ENCODE data around the gene BRMS1L. TPM values are rescaled to one million over a fixed set of nuclear protein-coding genes. Genes with fewer than 3 reads are reported as not detected.
A peak's percentile ranks its signal among the peaks of the same experiment; 100 is the strongest.
"Not testable (repeated sequence)": the region's sequence is repeated elsewhere in the genome, so short reads cannot be mapped to it uniquely, and the experiment has no call there.

BRMS1L gene
- total and polyA plus RNA-seq, 2 experiments from 2014 or later, result 6.6 to 9.5 TPM

DNA sequence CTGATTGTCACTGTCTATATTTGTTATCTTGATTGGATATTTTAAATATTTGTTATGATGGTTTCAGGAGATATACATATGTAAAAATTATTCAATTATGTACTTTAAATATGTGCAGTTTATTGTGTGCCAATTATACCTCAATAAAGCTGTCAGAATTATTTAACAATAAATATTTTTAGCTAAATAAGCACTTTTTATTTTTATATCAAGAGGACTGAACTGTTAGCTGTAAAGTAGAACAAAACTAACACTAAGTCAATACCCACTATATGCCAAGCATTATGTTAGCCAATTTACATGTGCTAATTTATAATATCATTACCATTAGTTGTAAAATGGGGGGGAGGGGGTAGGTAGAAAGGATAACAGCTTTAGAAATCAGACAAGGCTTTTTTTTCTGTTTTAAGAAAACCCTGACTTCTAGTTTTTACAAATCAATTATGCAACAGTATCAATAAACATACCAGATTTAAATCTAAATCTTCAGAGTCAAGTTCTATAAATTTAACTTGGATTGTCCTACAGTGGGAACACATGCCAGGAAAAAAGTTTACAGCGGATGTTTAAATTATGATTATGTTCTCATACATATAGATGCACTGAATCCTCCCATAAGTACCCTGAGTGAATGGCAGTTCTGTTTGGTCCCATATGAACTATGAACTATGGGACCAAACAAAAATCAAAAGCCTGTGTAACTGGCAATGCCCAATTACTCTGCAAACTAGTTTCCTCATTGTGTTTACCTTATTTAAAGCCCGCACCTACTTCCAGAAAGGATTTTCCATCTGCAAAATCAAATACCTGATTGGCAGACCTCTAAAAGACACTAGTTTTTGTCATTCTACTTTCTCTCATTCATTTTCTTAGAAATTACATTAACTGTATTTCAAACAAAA lies 19.9 kb upstream of the BRMS1L start:
- no peak for DNase-seq
- no peak overlapping the region for H3K9ac ChIP-seq
- no peak overlapping the region for H3K4me2 ChIP-seq (ENCODE audit: unreplicated experiment)
- H3K9me3 ChIP-seq (ENCODE audit: low read depth), result no peaks in the 10 kb centered on the region
- TF ChIP-seq EZH2 (IDR thresholded peaks at IDR 0.05; ENCODE audit: insufficient read depth, poor library complexity, severe bottlenecking) (no peak), EZH2phosphoT487 (IDR thresholded peaks at IDR 0.05; ENCODE audit: insufficient read depth, low read depth) (no peak)
- WGBS, 2 experiments (ENCODE audit: low coverage in 1 of 2, low lambda C conversion rate in 2 of 2, missing lambda C conversion rate in 2 of 2), result 96% methylated on average over 2 of the region's 2 CpGs
- H3K4me1 ChIP-seq (ENCODE audit: insufficient read depth), result peaks cover 15% of the 10 kb centered on the region; the same call in 1 of the 2 replicates
- no peaks in the 10 kb centered on the region for H3K27me3 ChIP-seq (replicated peaks; ENCODE audit: insufficient read depth)
- no peaks in the 10 kb centered on the region for H3K9me2 ChIP-seq (ENCODE audit: insufficient read depth)
- H3K27ac ChIP-seq, result no peak overlapping the region
- peak overlapping the region; percentile 87; the same call in 1 of the 2 replicates for H3K4me3 ChIP-seq
- no peaks in the 10 kb centered on the region for H3K36me3 ChIP-seq (ENCODE audit: low read depth)
- no peaks in the 10 kb centered on the region; the same call in 1 of the 2 replicates for H4K20me1 ChIP-seq (ENCODE audit: insufficient read depth)
- in situ Hi-C loops (cut with MboI), result no loop called here
- H2AFZ ChIP-seq, result no peak overlapping the region
- H3K79me2 ChIP-seq (ENCODE audit: insufficient read depth), result peaks cover 67% of the 10 kb centered on the region
- peaks cover 21% of the 10 kb centered on the region; the same call in 1 of the 2 replicates for H3F3A ChIP-seq (ENCODE audit: insufficient read depth)

DNA sequence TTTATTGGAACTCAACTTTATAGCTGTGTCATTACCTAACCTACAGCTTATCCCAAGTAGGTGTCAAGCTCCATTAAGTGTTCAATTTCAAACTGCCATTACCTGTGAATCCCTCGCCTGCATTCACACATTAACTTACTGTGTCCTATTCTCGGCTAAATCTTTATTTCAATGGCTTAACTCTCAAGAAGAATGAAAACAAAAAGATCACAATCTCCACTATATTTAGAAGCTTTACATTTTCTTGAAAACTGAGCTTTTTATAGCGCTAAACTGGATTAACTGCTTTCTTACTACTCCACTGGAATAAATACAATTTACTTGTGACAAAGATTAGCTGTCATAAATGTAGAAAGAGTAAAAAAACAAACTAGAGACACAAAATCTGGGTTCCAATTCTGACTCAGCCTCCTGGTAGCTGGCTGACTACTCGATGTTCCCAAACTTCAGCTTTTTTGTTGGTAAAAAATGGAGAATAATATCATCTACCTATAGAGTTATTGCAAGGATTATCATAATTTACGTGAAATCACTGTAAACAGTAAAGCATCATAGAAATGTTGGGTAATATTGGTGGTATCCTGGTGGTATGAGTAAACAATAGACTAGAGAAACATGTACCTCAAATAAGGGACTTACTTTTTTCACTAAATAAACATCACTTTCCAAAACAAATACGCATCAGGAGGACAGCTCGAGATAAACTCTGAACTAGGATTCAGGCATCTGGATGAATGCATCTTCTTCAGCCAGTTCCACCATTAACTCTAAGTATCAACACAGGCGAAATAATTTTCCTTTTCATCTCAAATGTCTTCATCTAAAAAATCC lies 18.8 kb upstream of the BRMS1L start:
- peak overlapping the region; percentile 86 for H3K9ac ChIP-seq
- H3K9me2 ChIP-seq (ENCODE audit: insufficient read depth), result no peaks in the 10 kb centered on the region
- no peaks in the 10 kb centered on the region; the same call in 1 of the 2 replicates for H4K20me1 ChIP-seq (ENCODE audit: insufficient read depth)
- H3K9me3 ChIP-seq (ENCODE audit: low read depth), result no peaks in the 10 kb centered on the region
- no peak for TF ChIP-seq EZH2phosphoT487 (IDR thresholded peaks at IDR 0.05; ENCODE audit: insufficient read depth, low read depth)
- TF ChIP-seq EZH2 (IDR thresholded peaks at IDR 0.05; ENCODE audit: insufficient read depth, poor library complexity, severe bottlenecking), result no peak
- peak overlapping the region; percentile 87 for H3K4me3 ChIP-seq
- no peak overlapping the region for H2AFZ ChIP-seq
- 0 out of 2 replicates have a peak overlapping the region, but pooled peaks have one; percentile 68 for H3K27ac ChIP-seq
- H3F3A ChIP-seq (ENCODE audit: insufficient read depth), result peaks cover 21% of the 10 kb centered on the region; the same call in 1 of the 2 replicates
- peak; percentile 4 for DNase-seq
- 62 to 65% methylated on average over 8 of the region's 8 CpGs for WGBS, 2 experiments (ENCODE audit: low coverage in 1 of 2, low lambda C conversion rate in 2 of 2, missing lambda C conversion rate in 2 of 2)
- in situ Hi-C loops (cut with MboI), result no loop called here
- H3K4me2 ChIP-seq (ENCODE audit: unreplicated experiment), result peak overlapping the region; percentile 82
- no peaks in the 10 kb centered on the region for H3K36me3 ChIP-seq (ENCODE audit: low read depth)
- H3K27me3 ChIP-seq (replicated peaks; ENCODE audit: insufficient read depth), result no peaks in the 10 kb centered on the region
- peaks cover 56% of the 10 kb centered on the region for H3K79me2 ChIP-seq (ENCODE audit: insufficient read depth)
- H3K4me1 ChIP-seq (ENCODE audit: insufficient read depth), result peaks cover 15% of the 10 kb centered on the region; the same call in 1 of the 2 replicates

DNA sequence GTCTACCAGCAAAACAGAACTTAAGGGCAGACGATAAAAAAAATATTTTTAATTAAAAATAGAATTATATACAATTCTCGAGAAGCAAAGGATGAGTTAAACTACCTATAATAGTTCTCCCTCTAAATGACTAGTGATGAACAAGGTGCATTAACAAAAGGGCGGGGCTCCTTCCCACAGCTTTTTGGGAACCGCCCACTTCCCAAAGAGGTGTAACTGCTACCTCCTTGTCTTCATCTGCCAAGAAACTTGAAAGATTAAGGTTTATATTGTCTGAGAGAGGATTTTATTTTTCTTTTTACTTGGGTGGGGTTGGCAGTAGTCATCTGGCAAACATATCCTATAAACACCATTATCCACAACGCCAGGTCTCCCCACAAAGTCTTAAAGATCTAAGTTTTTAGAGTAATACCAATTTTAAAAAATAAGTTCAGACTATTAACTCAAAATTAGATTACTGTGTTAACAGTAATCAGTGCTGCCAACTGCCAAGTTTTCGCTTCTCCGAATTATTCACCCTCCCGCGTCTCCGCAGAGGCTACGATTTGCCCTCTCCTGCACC lies 18.0 kb upstream of the BRMS1L start:
- peak; percentile 69 for DNase-seq
- H3K4me2 ChIP-seq (ENCODE audit: unreplicated experiment), result peak overlapping the region; percentile 82
- no peaks in the 10 kb centered on the region for H3K27me3 ChIP-seq (replicated peaks; ENCODE audit: insufficient read depth)
- H3K9me2 ChIP-seq (ENCODE audit: insufficient read depth), result no peaks in the 10 kb centered on the region
- H3K27ac ChIP-seq, result peak overlapping the region; percentile 68
- H3K9ac ChIP-seq, result peak overlapping the region; percentile 86
- peaks cover 48% of the 10 kb centered on the region for H3K79me2 ChIP-seq (ENCODE audit: insufficient read depth)
- peak overlapping the region; percentile 91 for H2AFZ ChIP-seq
- H3K4me1 ChIP-seq (ENCODE audit: insufficient read depth), result peaks cover 15% of the 10 kb centered on the region; the same call in 1 of the 2 replicates
- peak overlapping the region; percentile 87 for H3K4me3 ChIP-seq
- H3F3A ChIP-seq (ENCODE audit: insufficient read depth), result peaks cover 21% of the 10 kb centered on the region; the same call in 1 of the 2 replicates
- in situ Hi-C loops (cut with MboI), result no loop called here
- 1% methylated on average over 11 of the region's 11 CpGs for WGBS, 2 experiments (ENCODE audit: low coverage in 1 of 2, low lambda C conversion rate in 2 of 2, missing lambda C conversion rate in 2 of 2)
- H3K9me3 ChIP-seq (ENCODE audit: low read depth), result no peaks in the 10 kb centered on the region
- TF ChIP-seq EZH2 (IDR thresholded peaks at IDR 0.05; ENCODE audit: insufficient read depth, poor library complexity, severe bottlenecking), result no peak
- no peak for TF ChIP-seq EZH2phosphoT487 (IDR thresholded peaks at IDR 0.05; ENCODE audit: insufficient read depth, low read depth)
- no peaks in the 10 kb centered on the region for H3K36me3 ChIP-seq (ENCODE audit: low read depth)
- H4K20me1 ChIP-seq (ENCODE audit: insufficient read depth), result no peaks in the 10 kb centered on the region

DNA sequence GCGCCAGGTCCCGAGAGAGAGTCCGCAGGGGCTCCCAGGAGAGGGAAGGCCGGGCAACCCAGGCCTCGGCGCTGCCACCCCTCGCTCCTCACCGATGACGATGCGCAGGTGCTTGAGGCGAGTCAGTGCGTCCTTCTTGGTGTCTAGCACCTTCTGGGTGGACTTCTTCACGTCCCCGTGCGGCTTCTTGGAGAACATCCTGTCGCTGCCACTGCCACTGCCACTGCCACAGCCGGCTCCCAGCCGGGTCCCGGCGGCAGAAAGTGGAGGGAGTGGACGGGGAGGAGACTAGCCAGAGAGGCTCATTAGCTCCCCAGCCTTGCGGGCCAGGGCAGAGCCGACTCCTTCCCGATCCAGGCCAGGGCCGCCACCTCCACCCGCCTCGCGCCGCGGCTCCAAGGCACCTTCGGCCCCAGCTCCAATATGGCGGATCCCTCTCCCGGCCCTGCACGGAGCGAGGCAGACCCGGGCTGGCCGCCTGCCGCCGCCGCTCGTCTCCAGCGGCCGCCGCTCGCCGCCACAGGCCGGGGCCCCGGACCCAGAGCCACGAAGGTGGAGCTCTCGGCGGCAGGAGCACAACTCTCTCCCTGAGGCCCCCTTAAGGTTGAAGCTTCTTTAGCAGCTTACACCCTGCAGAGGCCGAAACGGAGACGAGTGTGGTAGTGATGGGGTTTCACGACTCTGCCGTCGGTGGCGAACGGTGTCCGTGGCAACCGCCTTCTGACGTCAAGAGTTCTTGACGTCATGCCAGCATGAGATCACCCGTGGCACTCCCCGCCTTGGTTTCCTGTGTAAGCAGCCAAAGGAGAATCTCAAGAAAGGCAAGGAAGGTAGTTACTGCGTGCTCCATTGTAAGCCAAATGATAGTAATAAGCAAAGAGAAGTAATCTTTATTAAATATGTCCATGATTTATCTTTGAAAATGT lies 17.2 kb upstream of the BRMS1L start, which contains the start of gene RALGAPA1:
TSS of gene RALGAPA1 (minus strand) at position 658 of the 926 bp plus-strand sequence. CDS start at position 198, 460 bp downstream.
- H3K9me2 ChIP-seq (ENCODE audit: insufficient read depth); H3K27me3 ChIP-seq (replicated peaks; ENCODE audit: insufficient read depth); H3K36me3 ChIP-seq (ENCODE audit: low read depth); H3K9me3 ChIP-seq (ENCODE audit: low read depth); in situ Hi-C loops (cut with MboI); H4K20me1 ChIP-seq (ENCODE audit: insufficient read depth): not testable (repeated sequence)
- Histone ChIP-seq H3K79me2 (ENCODE audit: insufficient read depth) (peaks cover 42% of the 10 kb centered on the region), H3K4me1 (ENCODE audit: insufficient read depth) (peaks cover 15% of the 10 kb centered on the region; the same call in 1 of the 2 replicates), H2AFZ (peak within 1 kb of the TSS; percentile 91), H3K9ac (peak within 1 kb of the TSS; percentile 86), H3K4me3 (peak within 1 kb of the TSS; percentile 87), H3F3A (ENCODE audit: insufficient read depth) (peaks cover 21% of the 10 kb centered on the region; the same call in 1 of the 2 replicates), H3K4me2 (ENCODE audit: unreplicated experiment) (peak within 1 kb of the TSS; percentile 82), H3K27ac (peak within 1 kb of the TSS; percentile 68)
- 0 to 1% methylated on average over 43 to 55 of the region's 66 CpGs for WGBS, 2 experiments (ENCODE audit: low coverage in 1 of 2, low lambda C conversion rate in 2 of 2, missing lambda C conversion rate in 2 of 2)
- DNase-seq, result peak; percentile 99

Measured in GM23248 (cell line).